ENCODE data around the gene RNF220.

- TF ChIP-seq, protein P1, sequence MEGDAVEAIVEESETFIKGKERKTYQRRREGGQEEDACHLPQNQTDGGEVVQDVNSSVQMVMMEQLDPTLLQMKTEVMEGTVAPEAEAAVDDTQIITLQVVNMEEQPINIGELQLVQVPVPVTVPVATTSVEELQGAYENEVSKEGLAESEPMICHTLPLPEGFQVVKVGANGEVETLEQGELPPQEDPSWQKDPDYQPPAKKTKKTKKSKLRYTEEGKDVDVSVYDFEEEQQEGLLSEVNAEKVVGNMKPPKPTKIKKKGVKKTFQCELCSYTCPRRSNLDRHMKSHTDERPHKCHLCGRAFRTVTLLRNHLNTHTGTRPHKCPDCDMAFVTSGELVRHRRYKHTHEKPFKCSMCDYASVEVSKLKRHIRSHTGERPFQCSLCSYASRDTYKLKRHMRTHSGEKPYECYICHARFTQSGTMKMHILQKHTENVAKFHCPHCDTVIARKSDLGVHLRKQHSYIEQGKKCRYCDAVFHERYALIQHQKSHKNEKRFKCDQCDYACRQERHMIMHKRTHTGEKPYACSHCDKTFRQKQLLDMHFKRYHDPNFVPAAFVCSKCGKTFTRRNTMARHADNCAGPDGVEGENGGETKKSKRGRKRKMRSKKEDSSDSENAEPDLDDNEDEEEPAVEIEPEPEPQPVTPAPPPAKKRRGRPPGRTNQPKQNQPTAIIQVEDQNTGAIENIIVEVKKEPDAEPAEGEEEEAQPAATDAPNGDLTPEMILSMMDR (conservative IDR thresholded peaks at IDR 0.05; ENCODE audit: low read length) = no peak
- TF ChIP-seq EZH2phosphoT487 (IDR thresholded peaks at IDR 0.05; ENCODE audit: borderline replicate concordance) = no peak
Measured at GRCh38 chr1:44416408-44416807, 11.4 kb downstream of the RNF220 start.
